NOMO-1 (cell line): ENCODE results near the gene FGF1.

Experiments
- DNase-seq, 2 experiments: peaks; one replicate each; lab custom pipeline; 2025; ENCODE audit not compliant: unreplicated experiment in 2 of 2; lab: John Stamatoyannopoulos, UW

Gene FGF1

DNA sequence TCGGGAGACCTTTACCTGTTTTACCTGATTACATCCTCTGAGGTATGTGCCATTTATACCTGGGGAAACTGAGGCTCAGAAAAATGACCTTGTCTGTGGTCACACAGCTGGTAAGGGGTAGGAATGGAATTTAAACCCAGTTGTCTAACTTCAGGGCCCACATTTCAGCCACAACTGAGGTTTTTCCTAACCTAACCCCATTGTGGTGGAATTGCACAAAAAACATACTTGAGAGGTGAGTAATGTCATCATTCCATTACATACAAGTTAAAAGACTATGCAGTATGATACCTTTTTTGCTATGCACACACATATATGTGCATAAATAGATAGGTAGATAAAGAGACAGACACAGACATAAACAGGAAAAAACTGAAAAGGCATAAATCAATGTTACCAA, 14.1 kb downstream of the FGF1 start:
- DNase-seq = no peak

- no peak for DNase-seq
Measured at GRCh38 chr5:142671266-142671665, 14.6 kb downstream of the FGF1 start.

- no peak for DNase-seq
Measured at GRCh38 chr5:142670804-142671203, 15.1 kb downstream of the FGF1 start.

- no peak for DNase-seq
Measured at GRCh38 chr5:142669477-142669876, 16.4 kb downstream of the FGF1 start.

- no peak for DNase-seq
Measured at GRCh38 chr5:142668336-142668735, 17.6 kb downstream of the FGF1 start.

DNA sequence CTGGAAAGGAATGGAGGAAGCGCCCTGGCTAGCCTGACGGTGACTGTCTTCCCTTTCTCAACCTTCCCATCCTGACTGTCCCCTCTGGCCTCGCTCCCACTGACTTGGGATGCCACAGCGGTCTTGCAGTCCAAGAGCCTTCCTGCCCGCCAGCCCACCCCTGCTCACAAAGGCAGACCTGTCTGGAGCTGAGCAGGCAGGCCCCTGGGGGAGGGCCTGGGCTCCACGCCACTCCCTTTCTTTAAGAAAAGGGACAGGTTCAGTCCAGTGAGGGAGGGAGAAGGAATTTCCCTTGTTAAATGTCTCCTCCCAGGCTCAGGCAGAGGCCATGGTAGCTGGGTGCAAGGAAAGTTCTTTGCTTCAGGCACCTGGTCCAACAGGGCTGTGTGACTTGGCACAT, 18.1 kb downstream of the FGF1 start:
- no peak for DNase-seq

DNA sequence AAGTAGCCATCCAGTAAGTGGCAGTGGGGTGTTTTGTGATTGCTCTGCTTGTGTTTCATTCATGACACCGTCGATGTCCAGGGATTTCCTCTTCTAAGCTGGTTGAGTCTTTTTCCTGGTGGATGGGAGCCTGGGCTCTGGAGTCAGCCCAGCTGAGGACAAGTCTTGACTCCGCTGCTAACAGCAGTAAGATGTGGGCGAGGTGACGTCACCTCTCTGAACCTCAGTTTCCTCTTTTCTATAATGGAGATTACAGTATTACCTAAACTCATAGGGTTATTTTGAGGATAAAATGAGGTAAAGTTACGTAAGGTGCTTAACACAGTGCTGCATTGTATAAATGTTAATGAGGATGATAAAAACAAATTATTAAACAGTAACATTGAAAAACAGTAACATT, 21.3 kb downstream of the FGF1 start:
- DNase-seq = peak in 1 of 2 experiments; percentile 15

GRCh38 chr5:142664067-142664466, 21.8 kb downstream of the FGF1 start:
- DNase-seq = no peak

DNA sequence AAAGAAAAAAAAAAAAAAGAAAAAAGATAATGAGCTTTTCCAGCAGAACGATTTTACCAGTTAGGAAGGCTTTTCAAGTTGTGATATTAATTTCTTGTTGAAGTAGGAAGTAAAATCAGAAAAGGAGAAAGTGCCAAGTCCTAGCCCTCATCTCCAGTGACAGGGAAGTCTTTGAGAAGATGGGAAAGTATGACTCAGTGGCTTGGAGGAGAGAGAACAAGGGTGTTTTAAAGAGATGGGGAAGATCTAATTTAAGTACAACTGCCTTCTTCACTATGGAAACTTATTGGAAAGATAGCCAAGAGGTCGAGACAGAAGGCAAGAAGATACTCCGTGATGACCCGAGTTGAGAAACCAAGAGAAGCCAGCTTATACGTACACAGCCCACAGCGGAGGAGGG, 22.6 kb downstream of the FGF1 start:
- DNase-seq = no peak

- no peak for DNase-seq
Measured at GRCh38 chr5:142661957-142662356, 23.9 kb downstream of the FGF1 start.

- no peak for DNase-seq
Measured at GRCh38 chr5:142661143-142661542, 24.7 kb downstream of the FGF1 start.

- no peak for DNase-seq
Measured at GRCh38 chr5:142660731-142661130, 25.2 kb downstream of the FGF1 start.

DNA sequence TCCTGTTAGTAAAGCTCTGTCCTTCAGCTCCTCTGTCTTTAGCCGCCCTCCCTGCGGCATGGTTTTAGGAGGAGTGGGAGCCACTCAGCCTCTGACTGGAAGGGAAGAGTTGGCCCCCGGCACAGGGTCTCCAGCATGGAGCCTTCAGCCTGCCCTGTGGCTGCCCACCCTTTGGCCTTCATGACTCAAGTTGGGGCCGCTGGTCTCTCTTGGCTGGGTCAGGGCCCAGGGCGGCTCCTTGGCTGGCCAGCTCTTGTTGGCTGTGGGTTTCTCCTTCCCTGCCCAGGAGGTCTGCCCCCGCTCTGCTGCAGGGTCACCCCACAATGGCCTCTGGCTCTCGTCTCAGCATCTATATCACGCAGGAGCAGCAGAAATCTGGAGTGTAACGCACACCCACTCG, 25.7 kb downstream of the FGF1 start:
- DNase-seq = no peak

GRCh38 chr5:142659405-142659804, 26.5 kb downstream of the FGF1 start:
- no peak for DNase-seq

- DNase-seq = no peak
Measured at GRCh38 chr5:142658278-142658677, 27.6 kb downstream of the FGF1 start.

GRCh38 chr5:142657446-142657845, 28.4 kb downstream of the FGF1 start:
- DNase-seq = no peak

- peak; percentile 53 to 63 for DNase-seq
Measured at GRCh38 chr5:142655339-142656267, 30.3 kb downstream of the FGF1 start.

DNA sequence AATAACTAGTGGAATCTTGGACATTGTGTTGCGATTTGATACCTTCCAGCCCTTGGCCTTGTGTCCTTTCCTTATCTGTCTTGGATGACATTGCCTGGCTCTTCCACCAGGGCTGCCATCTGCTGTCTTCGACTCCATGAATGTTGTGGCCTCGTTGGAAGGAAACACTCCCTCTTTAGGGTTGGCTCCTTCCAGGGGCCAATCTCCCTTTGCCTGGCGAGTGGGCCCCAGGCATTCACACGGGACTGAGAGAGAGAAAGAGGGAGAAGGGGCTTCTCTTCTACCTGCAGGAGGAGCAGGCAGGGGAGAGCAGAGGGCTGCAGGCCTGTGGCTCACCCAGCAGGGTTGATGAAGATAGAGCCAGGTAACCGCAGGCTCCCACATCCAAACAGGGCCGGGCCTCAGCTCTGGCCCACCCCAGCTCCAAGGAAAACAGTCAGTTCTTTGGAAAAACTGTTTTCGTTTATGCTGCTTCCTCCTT, 31.3 kb downstream of the FGF1 start:
- no peak for DNase-seq

GRCh38 chr5:142653321-142653720, 32.6 kb downstream of the FGF1 start:
- DNase-seq = no peak

DNA sequence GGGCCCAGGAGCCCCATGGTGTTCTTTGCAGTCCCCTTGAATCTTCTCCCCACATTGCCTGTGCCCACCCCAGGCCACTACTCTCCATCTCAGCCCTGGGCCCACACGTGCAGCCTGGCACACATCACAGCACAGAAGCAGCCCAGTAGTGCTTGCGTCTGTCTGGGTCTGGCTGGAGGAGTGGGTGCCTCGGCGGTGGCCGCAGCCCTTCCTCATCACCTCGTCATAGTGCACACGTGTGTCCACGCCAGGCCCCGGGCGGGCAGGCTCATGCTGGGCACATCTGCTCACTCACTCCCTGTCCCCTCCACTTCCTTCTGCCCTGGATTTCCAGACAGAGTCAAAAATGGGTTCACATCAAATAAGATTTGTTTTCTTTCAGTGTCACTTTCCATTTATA, 33.3 kb downstream of the FGF1 start:
- DNase-seq = no peak

DNA sequence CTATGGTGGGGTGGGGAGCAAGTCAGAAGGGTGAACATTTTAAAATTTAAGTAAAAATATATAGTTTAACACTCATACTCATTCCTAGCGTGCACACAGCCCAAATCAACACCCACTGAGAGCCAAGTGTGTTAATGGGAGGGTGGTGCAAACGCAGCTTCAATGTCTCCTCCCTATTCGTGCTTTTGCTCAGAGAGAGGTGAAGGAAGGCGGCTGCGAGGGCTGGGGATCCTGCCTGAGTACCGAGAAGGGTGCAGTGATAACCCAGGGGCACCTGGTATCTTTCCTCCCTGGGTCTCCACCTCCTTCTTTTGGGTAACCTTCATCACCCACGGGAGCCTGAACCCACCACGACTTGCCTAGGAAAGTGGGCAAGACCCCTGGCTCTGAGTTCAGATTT, 35.0 kb downstream of the FGF1 start:
- no peak for DNase-seq

- no peak for DNase-seq
Measured at GRCh38 chr5:142650060-142650459, 35.8 kb downstream of the FGF1 start.
